Liver (tissue), 9 donors: ENCODE results near the gene BEND3. TPM values are rescaled to one million over a fixed set of nuclear protein-coding genes. Genes with fewer than 3 reads are reported as not detected.

Experiments
- DNase-seq: peaks from one replicate; pipeline ENCODE4 v3.0.0-alpha.2; 2017; ENCODE audit warnings: low spot score
- H3K27ac ChIP-seq, 2 donors: one replicate each; pipeline ENCODE4 v1.7.0; 2013; ENCODE audit warnings: inconsistent platforms in 2 of 2, low read length in 2 of 2, control low read depth in 1 of 2, low read depth in 1 of 2, mild to moderate bottlenecking in 1 of 2
- H3K27me3 ChIP-seq, 4 donors: one replicate each; pipeline versions ENCODE4 v1.6.1 to v1.7.0; 2013; ENCODE audit warnings: low read length in 3 of 4, inconsistent platforms in 1 of 4, mild to moderate bottlenecking in 1 of 4, moderate library complexity in 1 of 4; ENCODE audit not compliant: control insufficient read depth in 4 of 4, insufficient read depth in 4 of 4
- H3K36me3 ChIP-seq, 4 donors: one replicate each; pipeline versions ENCODE4 v1.6.1 to v1.7.0; 2013; ENCODE audit warnings: low read length in 3 of 4, mild to moderate bottlenecking in 3 of 4, low read depth in 1 of 4, moderate library complexity in 1 of 4; ENCODE audit not compliant: control insufficient read depth in 4 of 4, insufficient read depth in 3 of 4
- H3K4me1 ChIP-seq, 4 donors: one replicate each; pipeline versions ENCODE4 v1.6.1 to v1.7.0; 2013; ENCODE audit warnings: low read length in 3 of 4, mild to moderate bottlenecking in 3 of 4, moderate library complexity in 1 of 4; ENCODE audit not compliant: control insufficient read depth in 4 of 4, insufficient read depth in 4 of 4
- H3K4me3 ChIP-seq, 3 donors: one replicate each; pipeline versions ENCODE4 v1.6.1 to v1.7.0; 2013; ENCODE audit warnings: low read length in 3 of 3, control low read depth in 1 of 3, low read depth in 1 of 3, mild to moderate bottlenecking in 1 of 3
- H3K9ac ChIP-seq, 2 donors: one replicate each; pipeline ENCODE4 v1.7.0; 2013; ENCODE audit warnings: low read length in 2 of 2, mild to moderate bottlenecking in 2 of 2, moderate library complexity in 2 of 2, control low read depth in 1 of 2, low read depth in 1 of 2
- H3K9me3 ChIP-seq, 4 donors: one replicate each; pipeline versions ENCODE4 v1.6.1 to v1.7.0; 2013; ENCODE audit warnings: low read length in 3 of 4; ENCODE audit not compliant: control insufficient read depth in 4 of 4
- CTCF ChIP-seq: fragments of 150-350 bp; IDR thresholded peaks from 2 replicates; pipeline ENCODE4 v1.5.1; 2017; ENCODE audit warnings: improper control_type of control experiment, low read depth, low read length; ENCODE audit not compliant: missing input control
- EGR1 ChIP-seq, 2 donors: IDR thresholded peaks; 2 replicates each; pipeline ENCODE4 v1.6.1; 2016 to 2018; ENCODE audit warnings: antibody characterized with exemption in 2 of 2, low read depth in 2 of 2
- FOXA1 ChIP-seq: IDR thresholded peaks from 2 replicates; pipeline ENCODE4 v1.6.1; 2016; ENCODE audit warnings: antibody characterized with exemption
- FOXA2 ChIP-seq: IDR thresholded peaks from 2 replicates; pipeline ENCODE4 v1.6.1; 2016; ENCODE audit warnings: antibody characterized with exemption
- GABPA ChIP-seq, 2 donors: IDR thresholded peaks in 1 of 2; conservative IDR thresholded peaks in 1 of 2; 2 replicates each; pipeline ENCODE4 v1.6.1; 2016; ENCODE audit warnings: antibody characterized with exemption in 2 of 2, mild to moderate bottlenecking in 1 of 2, moderate library complexity in 1 of 2
- JUND ChIP-seq, 2 donors: IDR thresholded peaks; 2 replicates each; pipeline ENCODE4 v1.6.1; 2016; ENCODE audit warnings: antibody characterized with exemption in 2 of 2
- NR2F2 ChIP-seq: IDR thresholded peaks from 2 replicates; pipeline ENCODE4 v1.6.1; 2016; ENCODE audit warnings: antibody characterized with exemption
- RAD21 ChIP-seq, 2 donors: IDR thresholded peaks; 2 replicates each; pipeline ENCODE4 v1.6.1; 2016; ENCODE audit warnings: antibody characterized with exemption in 2 of 2, mild to moderate bottlenecking in 2 of 2
- REST ChIP-seq: IDR thresholded peaks from 2 replicates; pipeline ENCODE4 v1.6.1; 2016; ENCODE audit warnings: antibody characterized with exemption, mild to moderate bottlenecking
- RXRA ChIP-seq, 2 donors: IDR thresholded peaks; 2 replicates each; pipeline ENCODE4 v1.6.1; 2017 to 2018; ENCODE audit warnings: antibody characterized with exemption in 2 of 2, mild to moderate bottlenecking in 1 of 2
- SP1 ChIP-seq: IDR thresholded peaks from 2 replicates; pipeline ENCODE4 v1.6.1; 2018; ENCODE audit warnings: antibody characterized with exemption, mild to moderate bottlenecking
- WGBS: extraction: QIAGEN DNeasy Blood & Tissue Kit; methylation state at CpG from one replicate; pipeline ENCODE4 v1.1.7; 2013; 5-methylcytosine and 5-hydroxymethylcytosine counted together
- polyA plus RNA-seq, 2 donors: library from polyadenylated mRNA; stranded (reverse) in 1 of 2; unstranded in 1 of 2; fragments of 200-250 nt in 1 of 2; fragments of >200 nt in 1 of 2; fragmentation: Nextera tagmentation in 1 of 2; extraction: Ambion mirVana in 1 of 2; gene quantifications; one replicate each; pipeline versions ENCODE4 v1.2.1 to v1.2.3, GENCODE V29; 2013 to 2015
- total RNA-seq, 2 donors: library from RNA; depleted of rRNA; stranded (reverse); fragments of >200 nt; gene quantifications; one replicate each; pipeline ENCODE4 v1.2.3, GENCODE V29; 2014
- TF ChIP-seq, protein P1 (sequence below): IDR thresholded peaks from 2 replicates; pipeline ENCODE4 v1.6.1; 2016; ENCODE audit warnings: antibody characterized with exemption
- TF ChIP-seq, protein P2 (sequence below): IDR thresholded peaks from 2 replicates; pipeline ENCODE4 v1.6.1; 2016; ENCODE audit warnings: antibody characterized with exemption
- TF ChIP-seq, protein P3 (sequence below): IDR thresholded peaks from 2 replicates; pipeline ENCODE4 v1.6.1; 2016; ENCODE audit warnings: antibody characterized with exemption
- donor health status: healthy.
- donor health status: healthy.
- donor health status: healthy.
- donor health status: healthy.
- donor health status: healthy.

BEND3 gene
- total and polyA plus RNA-seq, 4 donors: 0.47 to 1.7 (median 1.2) TPM

DNA sequence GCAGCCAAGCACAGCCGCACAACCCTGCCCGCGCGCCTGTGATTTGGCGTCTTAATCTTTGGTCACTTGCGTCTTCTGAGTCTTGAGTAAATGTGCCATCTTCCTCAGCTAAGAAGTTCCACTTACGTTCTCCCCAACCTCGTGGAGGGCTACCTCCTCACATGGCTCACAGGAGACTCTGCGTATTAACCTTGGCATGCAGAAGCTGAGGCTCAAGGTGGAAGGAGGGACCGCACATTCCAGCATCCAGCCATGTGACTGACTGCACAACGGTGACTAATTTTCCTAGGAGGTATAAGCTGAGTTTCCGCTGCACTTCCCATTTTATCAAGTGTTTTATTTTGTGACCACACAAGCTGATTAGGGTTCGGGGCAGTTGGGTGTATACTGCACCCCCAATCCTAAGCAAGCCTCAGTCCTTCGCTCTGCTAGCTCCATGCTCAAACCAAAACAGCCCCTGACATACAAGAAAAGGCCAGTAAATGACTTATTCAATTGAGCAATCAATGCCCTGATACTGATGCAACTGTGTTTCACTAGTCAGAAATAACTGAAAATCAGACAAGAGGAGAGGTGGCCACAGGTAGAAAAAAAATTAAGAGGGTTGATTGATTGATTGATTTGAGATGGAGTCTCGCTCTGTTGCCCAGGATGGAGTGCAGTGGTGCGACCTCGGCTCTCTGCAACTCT, 7.0 kb downstream of the BEND3 start:
- no peak overlapping the region for H3K9ac ChIP-seq
- H3K27me3 ChIP-seq: no peaks in the 10 kb centered on the region
- 95% methylated on average over 17 of the region's 17 CpGs for WGBS
- no peak overlapping the region for H3K27ac ChIP-seq
- no peaks in the 10 kb centered on the region for H3K4me1 ChIP-seq
- H3K36me3 ChIP-seq: no peaks in the 10 kb centered on the region
- no peak overlapping the region for H3K4me3 ChIP-seq
- DNase-seq: no peak
- TF ChIP-seq REST (no peak), FOXA1 (no peak), GABPA (IDR thresholded peaks at IDR 0.05 in 1 of 2, conservative IDR thresholded peaks at IDR 0.05 in 1 of 2) (no peak), FOXA2 (no peak)
- TF ChIP-seq, protein P1, sequence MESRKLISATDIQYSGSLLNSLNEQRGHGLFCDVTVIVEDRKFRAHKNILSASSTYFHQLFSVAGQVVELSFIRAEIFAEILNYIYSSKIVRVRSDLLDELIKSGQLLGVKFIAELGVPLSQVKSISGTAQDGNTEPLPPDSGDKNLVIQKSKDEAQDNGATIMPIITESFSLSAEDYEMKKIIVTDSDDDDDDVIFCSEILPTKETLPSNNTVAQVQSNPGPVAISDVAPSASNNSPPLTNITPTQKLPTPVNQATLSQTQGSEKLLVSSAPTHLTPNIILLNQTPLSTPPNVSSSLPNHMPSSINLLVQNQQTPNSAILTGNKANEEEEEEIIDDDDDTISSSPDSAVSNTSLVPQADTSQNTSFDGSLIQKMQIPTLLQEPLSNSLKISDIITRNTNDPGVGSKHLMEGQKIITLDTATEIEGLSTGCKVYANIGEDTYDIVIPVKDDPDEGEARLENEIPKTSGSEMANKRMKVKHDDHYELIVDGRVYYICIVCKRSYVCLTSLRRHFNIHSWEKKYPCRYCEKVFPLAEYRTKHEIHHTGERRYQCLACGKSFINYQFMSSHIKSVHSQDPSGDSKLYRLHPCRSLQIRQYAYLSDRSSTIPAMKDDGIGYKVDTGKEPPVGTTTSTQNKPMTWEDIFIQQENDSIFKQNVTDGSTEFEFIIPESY: no peak
- no peaks in the 10 kb centered on the region for H3K9me3 ChIP-seq

DNA sequence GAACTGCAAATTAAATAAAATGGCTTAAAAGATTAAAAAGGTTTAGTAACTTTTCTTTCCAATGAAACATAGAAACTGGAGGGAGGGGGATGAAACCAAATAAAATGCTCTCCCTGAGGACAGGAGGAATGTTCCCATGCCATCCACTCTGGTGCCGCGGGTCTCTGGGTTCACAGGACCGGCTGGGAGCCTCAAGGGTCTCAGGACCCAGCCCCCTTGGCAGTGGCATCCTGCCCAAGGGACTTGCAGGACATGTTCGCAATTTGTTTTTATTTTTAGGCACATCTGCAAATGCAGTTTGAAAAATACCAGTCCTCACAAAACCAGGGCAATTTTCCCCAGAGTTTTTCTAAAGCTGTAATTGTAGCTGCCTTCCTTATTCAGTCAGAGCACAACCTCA, 7.5 kb downstream of the BEND3 start:
- 95% methylated on average over 4 of the region's 4 CpGs for WGBS
- no peak for DNase-seq

More for the DNA sequence above, 7.5 kb downstream of the BEND3 start:
- no peak overlapping the region for H3K9ac ChIP-seq
- H3K27ac ChIP-seq: no peak overlapping the region
- H3K9me3 ChIP-seq: no peaks in the 10 kb centered on the region
- no peak for TF ChIP-seq JUND (IDR thresholded peaks at IDR 0.05)
- TF ChIP-seq SP1: no peak
- TF ChIP-seq REST: no peak
- TF ChIP-seq FOXA2: no peak
- no peak for TF ChIP-seq RAD21 (IDR thresholded peaks at IDR 0.05)
- no peak for TF ChIP-seq FOXA1
- no peak for TF ChIP-seq CTCF
- TF ChIP-seq, protein P1: no peak
- TF ChIP-seq NR2F2: no peak
- no peak for TF ChIP-seq EGR1 (IDR thresholded peaks at IDR 0.05; ENCODE audit: low read depth in 2 of 2)
- TF ChIP-seq, protein P2, sequence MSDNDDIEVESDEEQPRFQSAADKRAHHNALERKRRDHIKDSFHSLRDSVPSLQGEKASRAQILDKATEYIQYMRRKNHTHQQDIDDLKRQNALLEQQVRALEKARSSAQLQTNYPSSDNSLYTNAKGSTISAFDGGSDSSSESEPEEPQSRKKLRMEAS: no peak
- no peak for TF ChIP-seq RXRA (IDR thresholded peaks at IDR 0.05)
- TF ChIP-seq, protein P3, sequence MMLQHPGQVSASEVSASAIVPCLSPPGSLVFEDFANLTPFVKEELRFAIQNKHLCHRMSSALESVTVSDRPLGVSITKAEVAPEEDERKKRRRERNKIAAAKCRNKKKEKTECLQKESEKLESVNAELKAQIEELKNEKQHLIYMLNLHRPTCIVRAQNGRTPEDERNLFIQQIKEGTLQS: no peak
- no peak overlapping the region for H3K4me3 ChIP-seq
- no peaks in the 10 kb centered on the region for H3K36me3 ChIP-seq
- H3K27me3 ChIP-seq: no peaks in the 10 kb centered on the region
- no peaks in the 10 kb centered on the region for H3K4me1 ChIP-seq
